Heart left ventricle (tissue), 16 donors: ENCODE measurements around the gene ABCA1. TPM values are rescaled to one million over a fixed set of nuclear protein-coding genes. Genes with fewer than 3 reads are reported as not detected.

Experiments used
- ATAC-seq, 4 donors: fragments of 200-7000 bp; cut with Tn5 transposase; one replicate each; pipeline ENCODE4 v1.9.1; 2020 to 2022; ENCODE audit warnings: moderate library complexity in 4 of 4, mild to moderate bottlenecking in 3 of 4, moderate number of reproducible peaks in 1 of 4
- DNase-seq, 5 donors: peaks; one replicate each; pipeline ENCODE4 v3.0.0-alpha.2; 2020
- H3K27ac ChIP-seq, 12 donors: fragments of 200-600 bp; sonication (generic) in 4 of 12; one replicate each; pipeline versions ENCODE4 v1.5.0 to v1.8.0; 2016 to 2022; ENCODE audit warnings: mild to moderate bottlenecking in 2 of 12
- H3K27me3 ChIP-seq, 9 donors: fragments of 200-600 bp; sonication (generic) in 2 of 9; one replicate each; pipeline versions ENCODE4 v1.5.1 to v1.8.0; 2016 to 2022; ENCODE audit warnings: mild to moderate bottlenecking in 3 of 9
- H3K36me3 ChIP-seq, 9 donors: fragments of 200-600 bp; sonication (generic) in 2 of 9; one replicate each; pipeline versions ENCODE4 v1.5.0 to v1.8.0; 2018 to 2022; ENCODE audit warnings: mild to moderate bottlenecking in 2 of 9
- H3K4me1 ChIP-seq, 12 donors: fragments of 200-600 bp; sonication (generic) in 4 of 12; one replicate each; pipeline versions ENCODE4 v1.5.0 to v1.8.0; 2016 to 2022; ENCODE audit warnings: mild to moderate bottlenecking in 3 of 12
- H3K4me3 ChIP-seq, 12 donors: fragments of 200-600 bp; sonication (generic) in 4 of 12; one replicate each; pipeline versions ENCODE4 v1.5.0 to v1.8.0; 2017 to 2022; ENCODE audit warnings: mild to moderate bottlenecking in 9 of 12, moderate library complexity in 4 of 12
- H3K9me3 ChIP-seq, 12 donors: fragments of 200-600 bp; sonication (generic) in 4 of 12; one replicate each; pipeline versions ENCODE4 v1.5.0 to v1.8.0; 2016 to 2022; ENCODE audit warnings: mild to moderate bottlenecking in 1 of 12
- CTCF ChIP-seq, 12 donors: fragments of 200-600 bp; sonication (generic) in 4 of 12; IDR thresholded peaks; one replicate each; pipeline versions ENCODE4 v1.5.0 to v1.8.0; 2018 to 2022; ENCODE audit warnings: antibody characterized with exemption in 12 of 12, mild to moderate bottlenecking in 5 of 12
- POLR2A ChIP-seq, 2 donors: fragments of 450-650 bp; IDR thresholded peaks; one replicate each; pipeline ENCODE4 v1.6.1; 2017; ENCODE audit warnings: antibody characterized with exemption in 2 of 2, mild to moderate bottlenecking in 2 of 2, moderate library complexity in 2 of 2
- WGBS, 4 donors: extraction: QIAGEN DNeasy Blood & Tissue Kit in 2 of 4; methylation state at CpG; one replicate each; pipeline versions ENCODE4 v1.1.5 to v1.1.7; 2013 to 2018; 5-methylcytosine and 5-hydroxymethylcytosine counted together
- intact Hi-C, 10 donors: fragments of 100-400 bp; cut with DNase I; formaldehyde crosslinking; loops; one replicate each; pipeline versions ENCODE4 v1.11.1 to v1.14.2; 2022
- polyA plus RNA-seq, 2 donors: library from polyadenylated mRNA; stranded (reverse); fragments of 200-250 nt; gene quantifications; one replicate each; pipeline ENCODE4 v1.2.3, GENCODE V29; 2013
- total RNA-seq, 9 donors: library from RNA; depleted of rRNA in 2 of 9; stranded (reverse); fragments of >200 nt in 2 of 9; fragmentation: NEBNext Ultra II Directional in 3 of 9; extraction: Animal tissue kit (Norgen Biotek cat#: 25700) in 3 of 9; gene quantifications; one replicate each; pipeline versions ENCODE4 v1.1.0 to v1.2.4, GENCODE V29; 2016 to 2023
- donor health status: ischemic (EF 13 %, LVEDD 7.1; RV severe dilation, severe dysfunction).
- donor health status: healthy with polysubstance abuse.
- donor health status: DM: no; HTN: yes; CAD: no.
- donor health status: DM: no; HTN: no; CAD: no.
- donor health status: ischemic (EF 25% LVEDD 6.9; RV normal size, moderate dysfunction).
- donor health status: ischemic (EF 25% LVEDD 5.7; RV mildly dilated, moderate dysfunction).
- donor health status: healthy.
- donor health status: DM: yes; HTN: yes; CAD: no.
- donor health status: ischemic (EF 35%, LVEDD 5.7; RV mildly dilated, moderate dysfunction).
- donor health status: nonischemic (EF 11% LVEDD 7.7; RV severe dilation, severe dysfunction).
- donor health status: DM: yes; HTN: yes; CAD: no.
- donor health status: PGD.
- donor health status: ischemic (EF 29% LVEDD 5.4; RV normal size, mild dysfunction).
- donor health status: nonischemic (EF 23%, LVEDD 6.1; RV moderate dilation, normal function).

ABCA1 gene
- total and polyA plus RNA-seq, 11 donors: 2.1 to 45.3 (median 10.6) TPM

GRCh38 chr9:104970271-104970987 lies 42.5 kb upstream of the ABCA1 start:
- intact Hi-C loops: loop anchor here in 1 of 10 donors (10.0 kb wide), 1 partner anchor 184 kb away; no protein-coding TSS in a partner anchor
- ATAC-seq (no peak), DNase-seq (no peak)
- H3K4me3 ChIP-seq: no peak overlapping the region
- no peaks in the 10 kb centered on the region for H3K36me3 ChIP-seq
- peak overlapping the region in 1 of 12 donors; percentile 8 for H3K27ac ChIP-seq
- H3K4me1 ChIP-seq: peaks cover 0 to 37% (median 9%) of the 10 kb centered on the region in 12 donors
- H3K9me3 ChIP-seq: no peaks in the 10 kb centered on the region
- H3K27me3 ChIP-seq: no peaks in the 10 kb centered on the region
- TF ChIP-seq CTCF (IDR thresholded peaks at IDR 0.05): no peak
- TF ChIP-seq POLR2A (IDR thresholded peaks at IDR 0.05): no peak
- WGBS, 4 donors: 83 to 87% (median 86%) methylated on average over 8 of the region's 8 CpGs

GRCh38 chr9:104969116-104969515 lies 41.2 kb upstream of the ABCA1 start:
- 58 to 69% (median 65%) methylated on average over 4 of the region's 4 CpGs for WGBS, 4 donors
- H3K4me3 ChIP-seq: peak overlapping the region in 4 of 12 donors; percentile 71 to 87 (median 85)

GRCh38 chr9:104968025-104968982 lies 40.3 kb upstream of the ABCA1 start:
- H3K4me1 ChIP-seq: peaks cover 0 to 24% (median 8%) of the 10 kb centered on the region in 12 donors
- ATAC-seq (peak; percentile 95 to 98 (median 98)), DNase-seq (peak; percentile 86 to 94 (median 91))
- peak overlapping the region in 11 of 12 donors; percentile 49 to 95 (median 79) for H3K4me3 ChIP-seq
- H3K9me3 ChIP-seq: no peaks in the 10 kb centered on the region
- peak overlapping the region; percentile 69 to 97 (median 86) for H3K27ac ChIP-seq
- intact Hi-C loops: loop anchor here in 9 of 10 donors (1.0 to 10.0 kb wide), 8 partner anchors 20 to 189 kb away; partner anchors contain the start of gene ABCA1 (in 7 of the 9)
- no peaks in the 10 kb centered on the region for H3K27me3 ChIP-seq
- H3K36me3 ChIP-seq: no peaks in the 10 kb centered on the region
- WGBS, 4 donors: 2 to 5% (median 3%) methylated on average over 21 to 50 of the region's 50 CpGs
- TF ChIP-seq CTCF (IDR thresholded peaks at IDR 0.05) (peak in 1 of 12 donors; percentile 7), POLR2A (IDR thresholded peaks at IDR 0.05) (peak in 1 of 2 donors; percentile 11)

More at GRCh38 chr9:104969116-104969515, 41.2 kb upstream of the ABCA1 start:
- no peaks in the 10 kb centered on the region for H3K27me3 ChIP-seq
- no peak for TF ChIP-seq POLR2A (IDR thresholded peaks at IDR 0.05)
- TF ChIP-seq CTCF (IDR thresholded peaks at IDR 0.05): no peak
- no peaks in the 10 kb centered on the region for H3K36me3 ChIP-seq
- intact Hi-C loops: loop anchor here in 7 of 10 donors (2.0 to 10.0 kb wide), 5 partner anchors 20 to 188 kb away; partner anchors contain the start of gene ABCA1 (in 3 of the 7)
- ATAC-seq (peak in 1 of 4 donors; percentile 6), DNase-seq (no peak)
- no peaks in the 10 kb centered on the region for H3K9me3 ChIP-seq
- H3K4me1 ChIP-seq: peaks cover 0 to 32% (median 9%) of the 10 kb centered on the region in 12 donors
- H3K27ac ChIP-seq: peak overlapping the region in 11 of 12 donors; percentile 77 to 97 (median 88)
